B cell (primary cell): ENCODE results near the gene NSD1. TPM values are rescaled to one million over a fixed set of nuclear protein-coding genes. Genes with fewer than 3 reads are reported as not detected.

Source experiments
- ATAC-seq: fragments of 200-7000 bp; cut with Tn5 transposase; one replicate; pipeline ENCODE4 v1.10.0; 2021; ENCODE audit warnings: low read depth, mild to moderate bottlenecking, moderate number of reproducible peaks, moderate library complexity
- CTCF ChIA-PET: fragments of 350-600 bp; sonication (Branson Sonifier 250); formaldehyde crosslinking; loops from one replicate; lab custom pipeline; 2021; ENCODE audit warnings: antibody characterized with exemption, inconsistent platforms; lab: Charles Lee
- POLR2A ChIA-PET: fragments of 350-600 bp; sonication (Branson Sonifier 250); formaldehyde crosslinking; loops from one replicate; lab custom pipeline; 2021; ENCODE audit warnings: antibody characterized with exemption; lab: Charles Lee
- DNase-seq: peaks from one replicate; pipeline ENCODE4 v3.0.0; 2013
- H2AFZ ChIP-seq: 2 replicates; pipeline ENCODE4 v1.6.1; 2012; ENCODE audit warnings: mild to moderate bottlenecking, low read depth, low read length; ENCODE audit not compliant: insufficient read depth, poor library complexity, severe bottlenecking
- H3K27ac ChIP-seq, 2 donors: 1 replicate in 1 of 2; 2 replicates in 1 of 2; pipeline ENCODE4 v1.5.1; 2012 to 2013; ENCODE audit warnings: low read length in 2 of 2, mild to moderate bottlenecking in 2 of 2, moderate library complexity in 1 of 2
- H3K27me3 ChIP-seq, 4 experiments: fragments of 200-600 bp in 1 of 4; sonication (generic) in 1 of 4; replicated peaks in 1 of 4; 1 replicate in 2 of 4; 2 replicates in 2 of 4; pipeline versions ENCODE4 v1.6.1 to v1.7.0; 2013 to 2016; ENCODE audit warnings: low read length in 3 of 4, mild to moderate bottlenecking in 2 of 4, mixed read lengths in 1 of 4, moderate library complexity in 1 of 4; ENCODE audit not compliant: insufficient read depth in 4 of 4, control insufficient read depth in 3 of 4; ENCODE audit errors: control extremely low read depth in 1 of 4
- H3K36me3 ChIP-seq, 2 experiments: replicated peaks in 1 of 2; 1 replicate in 1 of 2; 2 replicates in 1 of 2; pipeline versions ENCODE4 v1.6.1 to v1.7.1; 2013; ENCODE audit warnings: low read length in 1 of 2; ENCODE audit not compliant: insufficient read depth in 2 of 2, control insufficient read depth in 1 of 2; ENCODE audit errors: control extremely low read depth in 1 of 2, extremely low read depth in 1 of 2
- H3K4me1 ChIP-seq, 2 donors: fragments of 200-600 bp in 1 of 2; sonication (generic) in 1 of 2; 1 replicate in 1 of 2; 2 replicates in 1 of 2; pipeline versions ENCODE4 v1.5.1 to v1.6.1; 2013 to 2017; ENCODE audit warnings: low read length in 2 of 2; ENCODE audit not compliant: control insufficient read depth in 2 of 2, insufficient read depth in 2 of 2
- H3K4me2 ChIP-seq: replicated peaks from 2 replicates; pipeline ENCODE3; 2012; ENCODE audit warnings: mild to moderate bottlenecking, low read depth, low read length; ENCODE audit not compliant: poor library complexity, severe bottlenecking
- H3K4me3 ChIP-seq, 5 experiments: fragments of 200-600 bp in 1 of 5; sonication (generic) in 1 of 5; 1 replicate in 3 of 5; 2 replicates in 2 of 5; pipeline versions ENCODE4 v1.5.1 to v1.7.0; 2011 to 2016; ENCODE audit warnings: low read length in 4 of 5, mild to moderate bottlenecking in 4 of 5, low read depth in 2 of 5, control low read depth in 1 of 5, moderate library complexity in 1 of 5; ENCODE audit not compliant: insufficient read depth in 1 of 5; ENCODE audit errors: control extremely low read depth in 1 of 5, extremely low read depth in 1 of 5
- H3K79me2 ChIP-seq: fragments of 200-600 bp; sonication (generic); one replicate; pipeline ENCODE4 v1.6.0; 2016; ENCODE audit warnings: low read length; ENCODE audit not compliant: control insufficient read depth, insufficient read depth
- H3K9ac ChIP-seq: fragments of 200-600 bp; sonication (generic); 2 replicates; pipeline ENCODE4 v1.6.1; 2017; ENCODE audit warnings: mild to moderate bottlenecking, low read length, moderate library complexity
- H3K9me3 ChIP-seq, 3 donors: one replicate each; pipeline versions ENCODE4 v1.6.1 to v1.7.1; 2013; ENCODE audit warnings: low read length in 2 of 3; ENCODE audit not compliant: control insufficient read depth in 2 of 3, insufficient read depth in 1 of 3; ENCODE audit errors: control extremely low read depth in 1 of 3
- H4K20me1 ChIP-seq: 2 replicates; pipeline ENCODE4 v1.6.0; 2012; ENCODE audit warnings: mild to moderate bottlenecking, low read length; ENCODE audit not compliant: insufficient read depth, control insufficient read depth, poor library complexity, severe bottlenecking
- H3K27ac Mint-ChIP-seq: one replicate; pipeline ENCODE4 v1.8.0; 2021; ENCODE audit warnings: mixed read lengths
- H3K27me3 Mint-ChIP-seq: one replicate; pipeline ENCODE4 v1.8.0; 2021; ENCODE audit warnings: mixed read lengths
- H3K4me1 Mint-ChIP-seq: one replicate; pipeline ENCODE4 v1.8.0; 2021; ENCODE audit warnings: mixed read lengths
- H3K4me3 Mint-ChIP-seq: one replicate; pipeline ENCODE4 v1.8.0; 2021; ENCODE audit warnings: mixed read lengths
- H3K9me3 Mint-ChIP-seq: one replicate; pipeline ENCODE4 v1.8.0; 2022; ENCODE audit warnings: mixed read lengths; ENCODE audit not compliant: insufficient read depth
- CTCF ChIP-seq: fragments of 200-600 bp; IDR thresholded peaks from one replicate; pipeline ENCODE4 v1.8.0; 2022; ENCODE audit warnings: antibody characterized with exemption, mild to moderate bottlenecking
- EZH2 ChIP-seq: IDR thresholded peaks from 2 replicates; pipeline ENCODE4 v1.6.1; 2012; ENCODE audit warnings: borderline replicate concordance, low read depth, mild to moderate bottlenecking, moderate library complexity, low read length; ENCODE audit not compliant: insufficient read depth, poor library complexity, severe bottlenecking
- WGBS: methylation state at CpG from one replicate; pipeline ENCODE4 v1.1.5; 2013; ENCODE audit warnings: missing lambda C conversion rate; ENCODE audit not compliant: insufficient coverage; 5-methylcytosine and 5-hydroxymethylcytosine counted together
- intact Hi-C: fragments of 100-400 bp; cut with micrococcal nuclease; formaldehyde crosslinking; loops from one replicate; pipeline ENCODE4 v1.10.0; 2022
- polyA plus RNA-seq: library from polyadenylated mRNA; depleted of rRNA; stranded (reverse); fragments of >200 nt; gene quantifications from 2 replicates; pipeline ENCODE4 v1.2.3, GENCODE V29; 2012
- total RNA-seq, 2 donors: library from RNA; stranded (reverse); fragments of 120-200 nt in 1 of 2; gene quantifications; 1 replicate in 1 of 2; 2 replicates in 1 of 2; pipeline versions ENCODE4 v1.2.3 to v1.2.4, GENCODE V29; 2013 to 2022

Gene NSD1
- total and polyA plus RNA-seq, 2 donors (not counting 1 experiment from before 2014, with no cell fraction given): 10.8 to 145 TPM

- Histone ChIP-seq H3K4me2 (peak overlapping the region; percentile 96), H2AFZ (peak overlapping the region; percentile 88), H3K4me1 (peaks cover 33 to 36% of the 10 kb centered on the region in 2 donors), H3K79me2 (peaks cover 29% of the 10 kb centered on the region), H3K27ac (peak overlapping the region; percentile 27 to 76), H3K4me3 (peak overlapping the region; percentile 65 to 80 (median 74)), H3K9ac (peak overlapping the region; percentile 79), H3K9me3 (peaks cover 0 to 2% (median 0%) of the 10 kb centered on the region in 3 donors), H4K20me1 (peaks cover 21% of the 10 kb centered on the region), H3K27me3 (no peaks in the 10 kb centered on the region), H3K36me3 (peaks cover 0 to 25% of the 10 kb centered on the region in 2 experiments)
- DNase-seq (no peak), ATAC-seq (no peak)
- Mint-ChIP-seq H3K4me3 (peak overlapping the region; percentile 86), H3K27ac (peak overlapping the region; percentile 93), H3K9me3 (no peaks in the 10 kb centered on the region), H3K4me1 (peaks cover 36% of the 10 kb centered on the region), H3K27me3 (no peaks in the 10 kb centered on the region)
- ChIA-PET POLR2A (no interaction called here), CTCF (interaction anchor here (1.0 to 1.8 kb wide), 3 partner anchors 21 to 183 kb away, joined by 3 to 6 read pairs (median 3); no protein-coding TSS in a partner anchor)
- TF ChIP-seq EZH2 (no peak), CTCF (no peak)
- intact Hi-C loops: no loop called here
- 32% methylated on average over 11 of the region's 13 CpGs for WGBS
Measured at GRCh38 chr5:177134697-177135225, 1.2 kb downstream of the NSD1 start.

- intact Hi-C loops: no loop called here
- H3K27ac ChIP-seq: peak overlapping the region in 1 of 2 donors; percentile 26
- no peaks in the 10 kb centered on the region for H3K27me3 Mint-ChIP-seq
- peaks cover 42% of the 10 kb centered on the region for H3K4me1 Mint-ChIP-seq
- CTCF ChIA-PET: interaction anchor here (1.2 kb wide), 1 partner anchor 26 kb away, joined by 3 read pairs; no protein-coding TSS in a partner anchor
- H3K4me2 ChIP-seq: no peak overlapping the region
- H3K27me3 ChIP-seq: no peaks in the 10 kb centered on the region
- no peaks in the 10 kb centered on the region for H3K9me3 ChIP-seq
- peaks cover 53% of the 10 kb centered on the region for H4K20me1 ChIP-seq
- H2AFZ ChIP-seq: no peak overlapping the region
- peaks cover 15 to 46% of the 10 kb centered on the region in 2 experiments for H3K36me3 ChIP-seq
- peaks cover 33 to 36% of the 10 kb centered on the region in 2 donors for H3K4me1 ChIP-seq
- no peak overlapping the region for H3K27ac Mint-ChIP-seq
- DNase-seq (no peak), ATAC-seq (no peak)
- peaks cover 84% of the 10 kb centered on the region for H3K79me2 ChIP-seq
- H3K9ac ChIP-seq: no peak overlapping the region
- TF ChIP-seq CTCF: no peak
- no peak for TF ChIP-seq EZH2
- H3K4me3 Mint-ChIP-seq: peak overlapping the region; percentile 27
- H3K9me3 Mint-ChIP-seq: no peaks in the 10 kb centered on the region
- POLR2A ChIA-PET: interaction anchor here (0.7 kb wide), 1 partner anchor 406 kb away, joined by 3 read pairs; no protein-coding TSS in a partner anchor
- no peak overlapping the region for H3K4me3 ChIP-seq
- WGBS: 90% methylated on average over 2 of the region's 2 CpGs
Measured at GRCh38 chr5:177140312-177140711, 6.7 kb downstream of the NSD1 start.
